HepG2 (cell line): ENCODE measurements around the gene PEX11B. TPM values are rescaled to one million over a fixed set of nuclear protein-coding genes. Genes with fewer than 3 reads are reported as not detected.

ENCODE experiments used
- EP300 ChIP-seq, 3 experiments: sonication (generic) in 1 of 3; formaldehyde crosslinking in 1 of 3; IDR thresholded peaks; 2 replicates each; pipeline versions ENCODE4 v1.5.1 to v1.6.1; 2011 to 2020; ENCODE audit warnings: low read depth in 2 of 3, low read length in 2 of 3, borderline replicate concordance in 1 of 3, improper control_type of control experiment in 1 of 3, mild to moderate bottlenecking in 1 of 3, missing genetic modification reagents in 1 of 3, moderate library complexity in 1 of 3
- GATAD2A ChIP-seq: IDR thresholded peaks from 2 replicates; pipeline ENCODE4 v1.6.1; 2016
- HCFC1 ChIP-seq: fragments of 150-350 bp; IDR thresholded peaks from 2 replicates; pipeline ENCODE4 v1.6.1; 2014; ENCODE audit warnings: low read depth, low read length
- HDAC2 ChIP-seq: sonication (generic); formaldehyde crosslinking; IDR thresholded peaks from 2 replicates; pipeline ENCODE4 v1.4.0; 2020; ENCODE audit warnings: missing genetic modification reagents
- IRF2 ChIP-seq: IDR thresholded peaks from 2 replicates; pipeline ENCODE4 v1.6.1; 2018; ENCODE audit warnings: missing genetic modification reagents, missing compliant biosample characterization
- LCORL ChIP-seq, 2 experiments: fragments of 450-650 bp in 1 of 2; sonication (generic) in 1 of 2; formaldehyde crosslinking in 1 of 2; IDR thresholded peaks; 2 replicates each; pipeline versions ENCODE4 v1.5.0 to v1.6.1; 2017 to 2020; ENCODE audit warnings: antibody characterized with exemption in 1 of 2, missing genetic modification reagents in 1 of 2
- MTA3 ChIP-seq: sonication (generic); formaldehyde crosslinking; IDR thresholded peaks from 2 replicates; pipeline ENCODE4 v1.4.0; 2020; ENCODE audit warnings: missing genetic modification reagents
- NR3C1 ChIP-seq: sonication (generic); formaldehyde crosslinking; IDR thresholded peaks from 2 replicates; pipeline ENCODE4 v1.4.0; 2020; ENCODE audit warnings: missing genetic modification reagents
- PCBP2 ChIP-seq: fragments of 200-400 bp; formaldehyde crosslinking; optimal IDR thresholded peaks from 2 replicates; pipeline ENCODE3; 2018; ENCODE audit warnings: low read length, low read depth; ENCODE audit not compliant: poor library complexity, severe bottlenecking
- PITX1 ChIP-seq: sonication (generic); formaldehyde crosslinking; IDR thresholded peaks from 2 replicates; pipeline ENCODE4 v1.5.1; 2020; ENCODE audit warnings: mild to moderate bottlenecking, missing genetic modification reagents
- RBFOX2 ChIP-seq: fragments of 200-400 bp; formaldehyde crosslinking; IDR thresholded peaks from 2 replicates; pipeline ENCODE4 v1.6.1; 2017; ENCODE audit warnings: low read depth, mild to moderate bottlenecking, low read length
- REL ChIP-seq: sonication (generic); formaldehyde crosslinking; conservative IDR thresholded peaks from 2 replicates; pipeline ENCODE4 v1.8.0; 2022; ENCODE audit warnings: mild to moderate bottlenecking, missing genetic modification reagents, moderate library complexity
- RXRA ChIP-seq: sonication (generic); formaldehyde crosslinking; IDR thresholded peaks from 2 replicates; pipeline ENCODE4 v1.5.1; 2020; ENCODE audit warnings: missing genetic modification reagents
- SP4 ChIP-seq: sonication (generic); formaldehyde crosslinking; IDR thresholded peaks from 2 replicates; pipeline ENCODE4 v1.8.1; 2023; ENCODE audit warnings: mild to moderate bottlenecking, missing genetic modification reagents
- TBX2 ChIP-seq: sonication (generic); formaldehyde crosslinking; IDR thresholded peaks from 2 replicates; pipeline ENCODE4 v1.5.0; 2020; ENCODE audit warnings: missing genetic modification reagents, mild to moderate bottlenecking, borderline replicate concordance
- TGIF2 ChIP-seq: IDR thresholded peaks from 2 replicates; pipeline ENCODE4 v1.6.1; 2016; ENCODE audit warnings: control low read depth, missing compliant biosample characterization
- ZBTB1 ChIP-seq: sonication (generic); formaldehyde crosslinking; IDR thresholded peaks from 2 replicates; pipeline ENCODE4 v1.4.0; 2020; ENCODE audit warnings: missing genetic modification reagents, borderline replicate concordance
- ZBTB14 ChIP-seq: sonication (generic); formaldehyde crosslinking; IDR thresholded peaks from 2 replicates; pipeline ENCODE4 v1.4.0; 2020; ENCODE audit warnings: missing genetic modification reagents
- ZFP1 ChIP-seq: IDR thresholded peaks from 2 replicates; pipeline ENCODE4 v1.6.1; 2016
- ZFY ChIP-seq: sonication (generic); formaldehyde crosslinking; IDR thresholded peaks from 2 replicates; pipeline ENCODE4 v1.4.0; 2020; ENCODE audit warnings: missing genetic modification reagents
- ZMAT3 ChIP-seq: sonication (generic); formaldehyde crosslinking; conservative IDR thresholded peaks from 2 replicates; pipeline ENCODE4 v1.7.0; 2021; ENCODE audit warnings: missing genetic modification reagents
- ZNF205 ChIP-seq: IDR thresholded peaks from 2 replicates; pipeline ENCODE4 v1.6.1; 2018; ENCODE audit warnings: missing biosample characterization, missing genetic modification reagents
- ZNF224 ChIP-seq: sonication (generic); formaldehyde crosslinking; IDR thresholded peaks from 2 replicates; pipeline ENCODE4 v1.5.0; 2020; ENCODE audit warnings: mild to moderate bottlenecking, missing genetic modification reagents
- ZNF225 ChIP-seq: sonication (generic); formaldehyde crosslinking; IDR thresholded peaks from 2 replicates; pipeline ENCODE4 v1.4.0; 2020; ENCODE audit warnings: mild to moderate bottlenecking, missing genetic modification reagents
- ZNF350 ChIP-seq: sonication (generic); formaldehyde crosslinking; IDR thresholded peaks from 2 replicates; pipeline ENCODE4 v1.4.0; 2020; ENCODE audit warnings: mild to moderate bottlenecking, low read depth, missing genetic modification reagents, borderline replicate concordance
- ZNF441 ChIP-seq: sonication (generic); formaldehyde crosslinking; IDR thresholded peaks from 2 replicates; pipeline ENCODE4 v1.7.0; 2021; ENCODE audit warnings: missing genetic modification reagents, borderline replicate concordance
- ZNF513 ChIP-seq: sonication (generic); formaldehyde crosslinking; conservative IDR thresholded peaks from 2 replicates; pipeline ENCODE4 v1.5.0; 2020; ENCODE audit warnings: missing genetic modification reagents
- ZNF775 ChIP-seq: sonication (generic); formaldehyde crosslinking; IDR thresholded peaks from 2 replicates; pipeline ENCODE4 v1.4.0; 2020; ENCODE audit warnings: missing genetic modification reagents, mild to moderate bottlenecking, moderate library complexity, borderline replicate concordance
- ZNF83 ChIP-seq: sonication (generic); formaldehyde crosslinking; IDR thresholded peaks from 2 replicates; pipeline ENCODE4 v1.4.0; 2020; ENCODE audit warnings: missing genetic modification reagents, mild to moderate bottlenecking, borderline replicate concordance
- ZSCAN20 ChIP-seq: sonication (generic); formaldehyde crosslinking; IDR thresholded peaks from 2 replicates; pipeline ENCODE4 v1.4.0; 2020; ENCODE audit warnings: missing genetic modification reagents, mild to moderate bottlenecking, borderline replicate concordance
- polyA plus RNA-seq, 8 experiments: library from polyadenylated mRNA; depleted of rRNA in 3 of 8; stranded (reverse) in 7 of 8; unstranded in 1 of 8; fragments of >200 nt; fragmentation: Illumina TruSeq in 4 of 8; extraction: Trizol in 4 of 8; gene quantifications; 2 replicates each; pipeline versions ENCODE4 v1.2.1 to v1.2.3, GENCODE V29; 2011 to 2016; ENCODE audit warnings: low read depth in 4 of 8, missing spikeins in 1 of 8, mixed read lengths in 1 of 8; ENCODE audit not compliant: insufficient read depth in 1 of 8
- total RNA-seq, 5 experiments: library from RNA; depleted of rRNA; stranded (reverse); fragments of >200 nt; fragmentation: Illumina TruSeq; extraction: Trizol; gene quantifications; 2 replicates each; pipeline ENCODE4 v1.2.3, GENCODE V29; 2016; ENCODE audit warnings: low read depth in 1 of 5

The PEX11B gene
- total and polyA plus RNA-seq, 2 of the 13 experiments (the other 11 are each of a cell fraction or from before 2014, with no cell fraction given) = 21.6 to 48.4 TPM

- no peak; the same call in 1 of the 2 replicates for TF ChIP-seq ZNF350 (CRISPR knock-in tag)
- peak; percentile 51; the same call in 1 of the 2 replicates for TF ChIP-seq PITX1 (CRISPR knock-in tag)
- no peak for TF ChIP-seq ZBTB1
- TF ChIP-seq REL = no peak
- TF ChIP-seq HCFC1 = no peak
- TF ChIP-seq ZNF513 (CRISPR knock-in tag) = no peak
- TF ChIP-seq TGIF2 (CRISPR knock-in tag) = 0 out of 2 replicates have a peak, but pooled peaks have one; percentile 17
- TF ChIP-seq ZNF83 (CRISPR knock-in tag) = no peak
- no peak for TF ChIP-seq ZNF775 (CRISPR knock-in tag)
- no peak for TF ChIP-seq ZNF224
- 0 out of 2 replicates have a peak, but pooled peaks have one; percentile 2 for TF ChIP-seq ZBTB14 (CRISPR knock-in tag)
- TF ChIP-seq ZFY (CRISPR knock-in tag) = peak; percentile 33
- TF ChIP-seq ZSCAN20 = 0 out of 2 replicates have a peak, but pooled peaks have one; percentile 41
- no peak for TF ChIP-seq LCORL (IDR thresholded peaks at IDR 0.05)
- TF ChIP-seq LCORL (CRISPR knock-in tag; IDR thresholded peaks at IDR 0.05) = peak; percentile 66
- peak; percentile 75; the same call in 1 of the 2 replicates for TF ChIP-seq ZNF441 (CRISPR knock-in tag)
- peak; percentile 54; the same call in 1 of the 2 replicates for TF ChIP-seq SP4 (CRISPR knock-in tag)
- peak; percentile 69; the same call in 1 of the 2 replicates for TF ChIP-seq TBX2 (CRISPR knock-in tag)
- TF ChIP-seq GATAD2A (CRISPR knock-in tag) = peak; percentile 28; the same call in 1 of the 2 replicates
- no peak for TF ChIP-seq MTA3 (CRISPR knock-in tag)
- peak; percentile 17; the same call in 1 of the 2 replicates for TF ChIP-seq RXRA (CRISPR knock-in tag)
- TF ChIP-seq ZFP1 (CRISPR knock-in tag) = no peak
- peak; percentile 71; the same call in 1 of the 2 replicates for TF ChIP-seq ZNF225 (CRISPR knock-in tag)
- TF ChIP-seq NR3C1 (CRISPR knock-in tag) = no peak
- TF ChIP-seq EP300 (IDR thresholded peaks at IDR 0.05; ENCODE audit: low read depth in 2 of 2, low read length in 2 of 2) = no peak
- TF ChIP-seq EP300 (CRISPR knock-in tag; IDR thresholded peaks at IDR 0.05; ENCODE audit: borderline replicate concordance) = no peak
- peak; percentile 31; the same call in 1 of the 2 replicates for TF ChIP-seq HDAC2
- peak; percentile 62 for TF ChIP-seq RBFOX2
- TF ChIP-seq IRF2 (CRISPR knock-in tag) = peak; percentile 47; the same call in 1 of the 2 replicates
- 0 out of 2 replicates have a peak, but pooled peaks have one; percentile 60 for TF ChIP-seq ZMAT3 (CRISPR knock-in tag)
- no peak for TF ChIP-seq PCBP2
- TF ChIP-seq ZNF205 = no peak
These were observed 42.1 kb upstream of the PEX11B start (continued) for GRCh38 chr1:145960468-145961108.
